Chondrocyte (in vitro differentiated cells): ENCODE results near the gene CPA1. TPM values are rescaled to one million over a fixed set of nuclear protein-coding genes. Genes with fewer than 3 reads are reported as not detected.

Experiments used
- DNase-seq: peaks from one replicate; pipeline ENCODE4 v3.0.0; 2021; ENCODE audit warnings: mixed read lengths, low spot score
- H3K27ac Mint-ChIP-seq: one replicate; pipeline ENCODE4 v1.8.0; 2021; ENCODE audit warnings: mild to moderate bottlenecking, moderate library complexity, mixed read lengths; ENCODE audit not compliant: unreplicated experiment
- H3K27me3 Mint-ChIP-seq: 2 replicates; pipeline ENCODE4 v1.8.0; 2021; ENCODE audit warnings: low read depth, mixed read lengths
- H3K36me3 Mint-ChIP-seq: 2 replicates; pipeline ENCODE4 v1.8.0; 2021; ENCODE audit warnings: low read depth, mixed read lengths
- H3K4me1 Mint-ChIP-seq: 2 replicates; pipeline ENCODE4 v1.8.0; 2021; ENCODE audit warnings: low read depth, mild to moderate bottlenecking, mixed read lengths
- H3K4me3 Mint-ChIP-seq: one replicate; pipeline ENCODE4 v1.8.0; 2021; ENCODE audit warnings: mild to moderate bottlenecking, moderate library complexity, mixed read lengths; ENCODE audit not compliant: unreplicated experiment
- H3K9me3 Mint-ChIP-seq: 2 replicates; pipeline ENCODE4 v1.8.0; 2021; ENCODE audit warnings: low read depth, mixed read lengths
- total RNA-seq: library from RNA; stranded (reverse); gene quantifications from 3 replicates; pipeline ENCODE4 v1.2.1, GENCODE V29; 2021
- TF ChIP-seq, protein P1 (sequence below): fragments of 200-600 bp; sonication (generic); IDR thresholded peaks from 2 replicates; pipeline ENCODE4 v1.5.0; 2021; ENCODE audit warnings: antibody characterized with exemption, mild to moderate bottlenecking, moderate library complexity

CPA1 gene
- total RNA-seq, 1 donor from 2014 or later: 0.20 TPM

DNA sequence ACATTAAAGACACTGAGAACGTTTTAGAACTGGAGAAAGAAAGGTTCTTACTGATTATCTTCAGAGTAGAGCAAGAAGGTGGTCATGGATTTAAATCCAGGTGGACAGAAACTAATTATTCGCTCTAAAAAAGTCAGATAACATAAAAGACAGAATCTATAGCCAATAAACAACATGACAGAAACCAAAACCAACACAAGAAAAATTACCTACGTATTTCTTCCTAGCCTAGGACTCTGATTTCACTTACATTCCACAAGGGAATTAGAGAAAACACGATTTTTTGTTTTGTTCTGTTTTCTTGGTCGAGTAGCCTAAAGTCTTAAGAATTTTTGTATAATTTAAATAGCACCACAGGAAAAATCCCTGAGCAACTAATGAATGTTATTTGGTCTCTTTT lies 15.1 kb downstream of the CPA1 start:
- no peaks in the 10 kb centered on the region for H3K27me3 Mint-ChIP-seq
- H3K36me3 Mint-ChIP-seq: peaks cover 2% of the 10 kb centered on the region
- no peak for DNase-seq
- H3K27ac Mint-ChIP-seq: no peak overlapping the region
- H3K4me1 Mint-ChIP-seq: peaks cover 68% of the 10 kb centered on the region
- TF ChIP-seq, protein P1, sequence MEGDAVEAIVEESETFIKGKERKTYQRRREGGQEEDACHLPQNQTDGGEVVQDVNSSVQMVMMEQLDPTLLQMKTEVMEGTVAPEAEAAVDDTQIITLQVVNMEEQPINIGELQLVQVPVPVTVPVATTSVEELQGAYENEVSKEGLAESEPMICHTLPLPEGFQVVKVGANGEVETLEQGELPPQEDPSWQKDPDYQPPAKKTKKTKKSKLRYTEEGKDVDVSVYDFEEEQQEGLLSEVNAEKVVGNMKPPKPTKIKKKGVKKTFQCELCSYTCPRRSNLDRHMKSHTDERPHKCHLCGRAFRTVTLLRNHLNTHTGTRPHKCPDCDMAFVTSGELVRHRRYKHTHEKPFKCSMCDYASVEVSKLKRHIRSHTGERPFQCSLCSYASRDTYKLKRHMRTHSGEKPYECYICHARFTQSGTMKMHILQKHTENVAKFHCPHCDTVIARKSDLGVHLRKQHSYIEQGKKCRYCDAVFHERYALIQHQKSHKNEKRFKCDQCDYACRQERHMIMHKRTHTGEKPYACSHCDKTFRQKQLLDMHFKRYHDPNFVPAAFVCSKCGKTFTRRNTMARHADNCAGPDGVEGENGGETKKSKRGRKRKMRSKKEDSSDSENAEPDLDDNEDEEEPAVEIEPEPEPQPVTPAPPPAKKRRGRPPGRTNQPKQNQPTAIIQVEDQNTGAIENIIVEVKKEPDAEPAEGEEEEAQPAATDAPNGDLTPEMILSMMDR: no peak
- H3K9me3 Mint-ChIP-seq: no peaks in the 10 kb centered on the region
- H3K4me3 Mint-ChIP-seq: no peak overlapping the region

DNA sequence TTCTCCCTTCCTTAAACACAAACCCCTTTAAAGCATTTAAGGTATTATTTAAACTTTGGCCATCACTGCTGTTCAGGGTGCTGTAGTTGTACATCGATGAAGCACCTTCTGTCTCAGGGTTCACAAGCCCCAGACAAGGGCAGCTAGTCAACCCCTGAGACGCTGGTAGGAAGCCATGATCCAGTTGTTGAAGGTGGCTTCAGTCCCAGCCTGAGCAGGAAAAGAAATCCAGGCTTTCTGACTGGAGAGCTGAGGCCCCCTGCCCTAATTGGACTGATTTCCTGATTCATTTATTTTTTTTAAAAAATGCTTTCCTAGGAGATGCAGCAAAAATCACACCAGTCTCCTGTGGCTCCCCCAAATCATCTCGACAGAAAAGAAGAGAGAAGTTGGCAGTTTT lies 15.8 kb downstream of the CPA1 start:
- peaks cover 2% of the 10 kb centered on the region for H3K36me3 Mint-ChIP-seq
- peaks cover 75% of the 10 kb centered on the region for H3K4me1 Mint-ChIP-seq
- H3K27ac Mint-ChIP-seq: peak overlapping the region; percentile 76
- TF ChIP-seq, protein P1: no peak
- no peaks in the 10 kb centered on the region for H3K27me3 Mint-ChIP-seq
- H3K4me3 Mint-ChIP-seq: no peak overlapping the region
- no peak for DNase-seq
- H3K9me3 Mint-ChIP-seq: no peaks in the 10 kb centered on the region

DNA sequence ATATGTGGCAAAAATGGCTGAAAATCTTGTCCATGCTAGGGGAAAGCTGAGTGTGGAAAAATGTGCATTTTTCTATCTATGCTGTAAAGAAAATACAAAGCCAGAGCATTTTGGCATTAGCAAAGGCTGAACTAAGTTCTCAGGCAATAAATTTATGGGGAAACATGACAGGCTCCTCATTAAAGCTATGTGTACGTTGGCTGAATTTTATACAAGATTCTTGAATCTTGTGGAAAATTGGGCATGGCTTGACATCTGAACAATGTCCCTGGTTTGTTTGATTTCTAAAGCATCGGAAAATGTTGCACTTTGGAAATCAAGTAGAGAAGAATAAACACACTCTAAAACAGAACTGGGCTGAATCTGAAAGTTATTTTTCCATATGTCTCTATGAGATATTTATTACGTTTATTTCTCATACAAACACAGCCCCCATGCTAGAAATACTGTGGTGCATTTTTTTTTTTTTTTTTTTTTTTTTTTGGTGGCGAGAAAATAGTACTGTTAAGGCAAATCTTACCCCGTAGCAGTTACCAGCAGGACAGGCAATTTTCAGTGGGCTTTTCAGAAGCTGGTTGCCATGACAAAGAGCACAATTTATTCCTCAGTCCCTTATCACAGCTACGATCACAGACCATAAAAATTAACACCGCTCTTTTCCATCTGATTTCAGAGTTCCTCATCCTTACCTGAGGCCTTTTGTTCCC lies 16.9 kb downstream of the CPA1 start:
- H3K27ac Mint-ChIP-seq: peak overlapping the region; percentile 2
- DNase-seq: no peak

DNA sequence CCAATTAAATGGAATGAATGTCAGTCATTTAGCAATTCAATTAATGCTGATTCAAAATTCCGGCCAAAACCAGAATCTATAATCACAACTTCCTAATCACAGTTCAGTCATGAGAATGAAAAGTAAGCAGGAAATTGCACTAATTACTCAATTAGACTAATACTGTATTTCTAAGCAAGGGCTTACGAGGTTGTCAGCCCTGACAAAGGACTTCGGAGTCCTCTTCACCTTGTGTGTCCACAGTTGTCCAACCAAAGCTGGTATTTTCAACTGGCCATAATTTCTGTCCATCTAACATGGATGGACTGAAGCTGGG lies 17.4 kb downstream of the CPA1 start:
- Mint-ChIP-seq H3K9me3 (no peaks in the 10 kb centered on the region), H3K27me3 (no peaks in the 10 kb centered on the region), H3K4me1 (peaks cover 68% of the 10 kb centered on the region), H3K4me3 (no peak overlapping the region), H3K27ac (peak overlapping the region; percentile 2), H3K36me3 (peaks cover 6% of the 10 kb centered on the region)
- TF ChIP-seq, protein P1: no peak
- no peak for DNase-seq

More for the DNA sequence above, 16.9 kb downstream of the CPA1 start:
- Mint-ChIP-seq H3K4me3 (no peak overlapping the region), H3K4me1 (peaks cover 73% of the 10 kb centered on the region), H3K36me3 (peaks cover 2% of the 10 kb centered on the region), H3K9me3 (no peaks in the 10 kb centered on the region), H3K27me3 (no peaks in the 10 kb centered on the region)
- TF ChIP-seq, protein P1: no peak

DNA sequence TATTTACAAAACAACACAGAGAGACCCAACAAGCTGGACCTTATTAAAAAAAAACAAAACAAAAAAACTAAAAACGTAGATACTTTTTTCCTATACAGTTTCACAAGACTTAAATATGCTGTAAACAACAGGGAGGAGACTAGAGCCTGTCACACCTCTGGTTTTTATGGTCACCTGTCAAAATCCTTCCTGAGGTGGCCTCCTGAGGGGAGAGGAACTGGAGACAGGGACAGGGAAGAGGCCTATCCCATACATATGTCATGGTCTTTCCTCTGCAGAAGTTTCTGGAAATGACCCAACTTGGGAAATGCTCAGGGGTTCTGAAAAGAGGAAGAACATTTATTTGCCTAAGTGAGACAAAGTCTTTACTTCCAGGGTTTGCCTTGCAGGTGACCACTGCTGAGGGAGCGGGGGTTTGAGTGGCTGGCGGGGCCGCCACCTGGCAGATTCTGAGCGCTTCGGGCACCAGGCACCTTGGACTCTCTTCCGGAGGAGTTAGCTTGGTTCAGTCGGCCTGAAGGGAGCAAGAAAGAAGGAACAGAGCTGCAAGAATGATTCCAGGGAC lies 18.3 kb downstream of the CPA1 start:
- Mint-ChIP-seq H3K4me3 (no peak overlapping the region), H3K36me3 (peaks cover 8% of the 10 kb centered on the region), H3K27me3 (no peaks in the 10 kb centered on the region), H3K9me3 (no peaks in the 10 kb centered on the region), H3K27ac (peak overlapping the region; percentile 49), H3K4me1 (peaks cover 63% of the 10 kb centered on the region)
- TF ChIP-seq, protein P1: no peak
- no peak for DNase-seq
